ENCODE results near the gene KCNK7.

DNA sequence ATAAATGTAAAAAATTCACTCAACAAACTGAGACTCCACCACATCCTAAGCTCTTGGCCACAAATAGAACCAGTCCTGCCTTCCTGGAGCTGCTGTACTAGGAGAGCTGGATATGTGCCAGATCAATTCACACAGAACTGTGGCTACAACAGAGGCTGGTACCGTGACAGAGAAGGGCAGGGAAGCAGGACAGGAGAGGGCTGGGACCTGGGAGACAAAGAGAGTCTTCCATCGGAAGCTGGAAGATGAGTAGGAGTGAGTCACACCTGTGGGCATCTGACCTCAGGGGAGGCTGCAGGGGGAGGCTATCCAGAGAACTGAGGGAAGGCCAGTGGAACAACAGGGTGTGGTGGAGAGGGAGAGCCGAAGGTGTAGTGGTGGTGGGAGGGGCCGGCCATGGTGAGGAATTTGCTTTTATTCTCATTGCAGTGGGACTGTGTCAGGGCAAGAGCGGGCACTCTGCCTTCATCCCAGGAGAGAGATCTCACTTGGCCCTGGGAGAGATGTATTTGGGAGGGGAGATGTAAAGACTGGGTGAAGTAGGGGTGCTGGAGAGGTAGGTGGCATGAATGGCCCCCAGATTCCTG is 35.6 kb downstream of the KCNK7 start:
- TF ChIP-seq, protein P1, sequence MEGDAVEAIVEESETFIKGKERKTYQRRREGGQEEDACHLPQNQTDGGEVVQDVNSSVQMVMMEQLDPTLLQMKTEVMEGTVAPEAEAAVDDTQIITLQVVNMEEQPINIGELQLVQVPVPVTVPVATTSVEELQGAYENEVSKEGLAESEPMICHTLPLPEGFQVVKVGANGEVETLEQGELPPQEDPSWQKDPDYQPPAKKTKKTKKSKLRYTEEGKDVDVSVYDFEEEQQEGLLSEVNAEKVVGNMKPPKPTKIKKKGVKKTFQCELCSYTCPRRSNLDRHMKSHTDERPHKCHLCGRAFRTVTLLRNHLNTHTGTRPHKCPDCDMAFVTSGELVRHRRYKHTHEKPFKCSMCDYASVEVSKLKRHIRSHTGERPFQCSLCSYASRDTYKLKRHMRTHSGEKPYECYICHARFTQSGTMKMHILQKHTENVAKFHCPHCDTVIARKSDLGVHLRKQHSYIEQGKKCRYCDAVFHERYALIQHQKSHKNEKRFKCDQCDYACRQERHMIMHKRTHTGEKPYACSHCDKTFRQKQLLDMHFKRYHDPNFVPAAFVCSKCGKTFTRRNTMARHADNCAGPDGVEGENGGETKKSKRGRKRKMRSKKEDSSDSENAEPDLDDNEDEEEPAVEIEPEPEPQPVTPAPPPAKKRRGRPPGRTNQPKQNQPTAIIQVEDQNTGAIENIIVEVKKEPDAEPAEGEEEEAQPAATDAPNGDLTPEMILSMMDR (IDR thresholded peaks at IDR 0.05 in 4 of 5, conservative IDR thresholded peaks at IDR 0.05 in 1 of 5) = no peak
- no peak for TF ChIP-seq POLR2A (IDR thresholded peaks at IDR 0.05)
